Measurements from ENCODE around the gene FHL2.

FHL2 gene

GRCh38 chr2:105357122-105357521, 41.7 kb downstream of the FHL2 start:
- TF ChIP-seq CTCF (IDR thresholded peaks at IDR 0.05) = no peak
- H3K4me1 ChIP-seq = peaks cover 0 to 11% (median 2%) of the 10 kb centered on the region in 4 donors
- intact Hi-C loops (cut with DNase I; ENCODE audit: low total_unique reads) = no loop called here
- H3K27ac ChIP-seq = no peak overlapping the region
- no peak overlapping the region for H3K4me3 ChIP-seq
- H3K9me3 ChIP-seq = peaks cover 0 to 16% (median 11%) of the 10 kb centered on the region in 3 donors
- DNase-seq = no peak
- peaks cover 44 to 91% (median 74%) of the 10 kb centered on the region in 3 donors for H3K36me3 ChIP-seq
- no peaks in the 10 kb centered on the region for H3K27me3 ChIP-seq

DNA sequence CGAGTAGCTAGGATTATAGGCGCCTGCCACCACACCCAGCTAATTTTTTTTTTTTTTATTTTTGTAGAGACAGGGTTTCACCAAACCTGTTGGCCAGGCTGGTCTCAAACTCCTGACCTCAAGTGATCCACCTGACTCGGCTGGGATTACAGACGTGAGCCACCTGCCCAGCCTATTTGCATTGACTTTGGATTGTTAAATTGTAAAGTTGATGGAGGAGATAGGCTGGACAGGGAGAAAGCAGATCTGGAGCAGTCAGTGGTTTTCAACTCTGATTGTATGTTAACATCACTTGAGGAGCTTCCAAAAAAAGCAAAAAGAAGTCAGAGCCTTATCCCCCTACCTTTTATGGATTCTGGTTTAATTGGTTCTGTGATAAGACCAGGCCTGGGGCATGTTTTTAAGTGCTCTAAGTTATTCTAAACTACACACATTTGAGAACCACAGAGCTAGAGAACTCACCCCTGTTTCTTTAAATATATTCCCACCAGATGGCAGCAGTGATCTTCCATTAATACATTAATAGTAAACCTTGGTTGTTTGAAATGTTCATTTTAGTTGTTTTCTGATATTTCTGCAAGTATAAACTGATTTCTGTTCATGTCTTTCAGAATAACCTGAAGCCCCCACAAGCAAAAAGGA, 54.0 kb downstream of the FHL2 start:
- Histone ChIP-seq H3K4me1 (no peaks in the 10 kb centered on the region), H3K4me3 (no peak overlapping the region), H3K9me3 (no peaks in the 10 kb centered on the region), H3K27ac (no peak overlapping the region), H3K27me3 (no peaks in the 10 kb centered on the region), H3K36me3 (peaks cover 70 to 87% (median 84%) of the 10 kb centered on the region in 3 donors)
- intact Hi-C loops (cut with DNase I; ENCODE audit: low total_unique reads) = no loop called here
- no peak for DNase-seq
- peak; percentile 11 to 35 for TF ChIP-seq CTCF (IDR thresholded peaks at IDR 0.05)

DNA sequence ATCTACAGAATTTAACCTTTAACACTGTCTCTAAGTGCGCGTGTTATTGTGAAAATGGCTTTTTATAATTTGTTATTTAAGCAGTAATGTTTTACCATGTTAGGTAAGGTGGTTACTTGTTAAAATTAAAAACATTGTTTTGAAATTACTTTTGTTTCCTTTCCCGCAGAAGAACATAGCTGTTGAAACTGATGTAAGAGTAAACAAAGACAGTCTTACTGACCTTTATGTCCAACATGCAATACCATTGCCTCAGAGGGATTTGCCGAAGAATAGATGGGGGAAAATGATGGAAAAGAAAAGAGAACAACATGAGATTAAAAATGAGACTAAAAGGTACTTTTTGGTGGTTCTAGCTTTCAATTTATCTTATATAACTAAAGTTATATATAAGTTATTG, 59.4 kb downstream of the FHL2 start:
- Histone ChIP-seq H3K36me3 (peaks cover 30 to 46% (median 39%) of the 10 kb centered on the region in 3 donors), H3K4me1 (peaks cover 0 to 23% (median 19%) of the 10 kb centered on the region in 4 donors), H3K27ac (no peak overlapping the region), H3K9me3 (no peaks in the 10 kb centered on the region), H3K4me3 (no peak overlapping the region), H3K27me3 (no peaks in the 10 kb centered on the region)
- DNase-seq = no peak
- TF ChIP-seq CTCF (IDR thresholded peaks at IDR 0.05) = no peak
- intact Hi-C loops (cut with DNase I; ENCODE audit: low total_unique reads) = no loop called here

GRCh38 chr2:105338020-105338385, 60.8 kb downstream of the FHL2 start:
- intact Hi-C loops (cut with DNase I; ENCODE audit: low total_unique reads) = no loop called here
- peaks cover 24 to 33% (median 27%) of the 10 kb centered on the region in 3 donors for H3K36me3 ChIP-seq
- no peak for DNase-seq
- no peaks in the 10 kb centered on the region for H3K27me3 ChIP-seq
- H3K4me1 ChIP-seq = peaks cover 0 to 23% (median 19%) of the 10 kb centered on the region in 4 donors
- TF ChIP-seq CTCF (IDR thresholded peaks at IDR 0.05) = no peak
- peak overlapping the region; percentile 65 to 83 for H3K4me3 ChIP-seq
- peak overlapping the region; percentile 91 to 92 for H3K27ac ChIP-seq
- H3K9me3 ChIP-seq = no peaks in the 10 kb centered on the region

DNA sequence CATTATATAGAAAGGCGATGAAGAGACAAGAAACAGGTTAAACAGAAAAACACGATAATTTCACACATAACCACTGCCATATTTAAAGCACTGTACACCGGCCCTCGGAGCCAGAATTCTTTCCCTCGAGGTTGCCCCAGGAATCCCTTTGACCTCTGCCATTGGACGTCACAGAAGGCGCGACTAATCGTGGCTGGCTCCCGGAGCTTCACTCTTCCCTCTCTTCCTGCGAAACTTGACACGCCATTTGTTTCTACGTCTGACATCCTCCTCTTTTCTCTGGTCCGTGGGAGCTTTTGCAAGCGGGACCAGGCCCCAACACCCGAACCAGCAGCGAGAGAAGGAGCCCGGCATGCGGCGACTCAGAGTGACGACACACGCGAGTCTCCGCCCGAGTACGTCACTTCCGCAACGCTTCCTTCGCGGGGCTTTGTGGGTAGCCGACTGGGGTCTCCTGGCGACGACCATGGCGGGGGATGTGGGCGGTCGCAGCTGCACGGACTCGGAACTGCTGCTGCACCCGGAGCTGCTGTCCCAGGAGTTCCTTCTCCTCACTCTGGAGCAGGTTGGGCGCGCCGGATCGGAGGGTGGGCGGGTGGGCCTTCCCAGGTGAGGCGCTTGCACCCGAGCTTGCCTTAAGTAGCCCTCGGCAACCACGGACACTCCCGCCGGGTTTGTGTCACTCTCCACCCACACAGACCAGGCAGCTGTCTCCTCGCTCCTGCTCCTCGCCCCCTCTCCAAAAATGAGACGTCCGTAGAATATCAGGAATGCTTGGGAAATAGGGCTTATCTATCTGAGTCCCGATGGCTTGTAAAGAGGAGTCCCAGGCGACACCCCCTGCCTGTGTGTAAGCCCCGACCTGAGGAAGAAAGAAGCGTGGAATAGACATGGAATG, 61.5 kb downstream of the FHL2 start, which contains the start of gene C2orf49:
TSS of gene C2orf49 (plus strand) at position 419 of the 898 bp plus-strand sequence. CDS start at position 467, 48 bp downstream.
- Histone ChIP-seq H3K4me3 (peak within 1 kb of the TSS; percentile 65 to 83), H3K9me3 (no peaks in the 10 kb centered on the region), H3K36me3 (peaks cover 18 to 27% (median 22%) of the 10 kb centered on the region in 3 donors), H3K27me3 (no peaks in the 10 kb centered on the region), H3K4me1 (peaks cover 0 to 23% (median 19%) of the 10 kb centered on the region in 4 donors), H3K27ac (peak within 1 kb of the TSS; percentile 91 to 92)
- peak; percentile 81 to 89 for DNase-seq
- intact Hi-C loops (cut with DNase I; ENCODE audit: low total_unique reads) = no loop called here
- TF ChIP-seq CTCF (IDR thresholded peaks at IDR 0.05) = peak in 1 of 2 experiments; percentile 13
